HTERT RPE-1 (cell line): ENCODE measurements around the gene ASB3.
"Not testable (repeated sequence)": the region's sequence is repeated elsewhere in the genome, so short reads cannot be mapped to it uniquely, and the experiment has no call there.

ENCODE experiments used
- in situ Hi-C: fragments of 300-500 bp; cut with MboI; formaldehyde crosslinking; loops from 4 replicates; pipeline ENCODE4 v1.14.3; 2020; ENCODE audit warnings: low sequenced_read_pairs

The ASB3 gene

GRCh38 chr2:53658474-53658873, 128.3 kb downstream of the ASB3 start:
- in situ Hi-C loops, result not testable (repeated sequence)

GRCh38 chr2:53655256-53655655, 131.5 kb downstream of the ASB3 start:
- in situ Hi-C loops, result no loop called here

GRCh38 chr2:53654396-53654795, 132.4 kb downstream of the ASB3 start:
- in situ Hi-C loops, result no loop called here

GRCh38 chr2:53652131-53652530, 134.6 kb downstream of the ASB3 start:
- in situ Hi-C loops, result no loop called here

- in situ Hi-C loops, result no loop called here
Observed at GRCh38 chr2:53646788-53647187, 140.0 kb downstream of the ASB3 start.

GRCh38 chr2:53641290-53641689, 145.5 kb downstream of the ASB3 start:
- in situ Hi-C loops, result no loop called here

- in situ Hi-C loops, result no loop called here
Observed at GRCh38 chr2:53640466-53640865, 146.3 kb downstream of the ASB3 start.

- in situ Hi-C loops, result no loop called here
Observed at GRCh38 chr2:53636596-53636995, 150.2 kb downstream of the ASB3 start.

GRCh38 chr2:53636109-53636508, 150.6 kb downstream of the ASB3 start:
- in situ Hi-C loops, result no loop called here

GRCh38 chr2:53635694-53636093, 151.1 kb downstream of the ASB3 start:
- in situ Hi-C loops, result no loop called here

GRCh38 chr2:53633441-53633840, 153.3 kb downstream of the ASB3 start:
- in situ Hi-C loops, result no loop called here

GRCh38 chr2:53632714-53633113, 154.0 kb downstream of the ASB3 start:
- in situ Hi-C loops, result no loop called here

GRCh38 chr2:53632126-53632460, 154.7 kb downstream of the ASB3 start:
- in situ Hi-C loops, result no loop called here

GRCh38 chr2:53631313-53632125, 155.2 kb downstream of the ASB3 start:
- in situ Hi-C loops, result no loop called here

GRCh38 chr2:53630026-53630606, 156.6 kb downstream of the ASB3 start:
- in situ Hi-C loops, result no loop called here

GRCh38 chr2:53629501-53629900, 157.3 kb downstream of the ASB3 start:
- in situ Hi-C loops, result no loop called here

- in situ Hi-C loops, result no loop called here
Observed at GRCh38 chr2:53629001-53629400, 157.8 kb downstream of the ASB3 start.

- in situ Hi-C loops, result no loop called here
Observed at GRCh38 chr2:53622141-53622540, 164.6 kb downstream of the ASB3 start.

GRCh38 chr2:53620981-53621380, 165.8 kb downstream of the ASB3 start:
- in situ Hi-C loops, result no loop called here
